Medulla oblongata (tissue), 1 donor: ENCODE measurements around the gene HAVCR2.

ENCODE experiments used
- DNase-seq: peaks from one replicate; pipeline ENCODE4 v3.0.0-alpha.2; 2015; ENCODE audit errors: extremely low spot score

Gene HAVCR2

DNA sequence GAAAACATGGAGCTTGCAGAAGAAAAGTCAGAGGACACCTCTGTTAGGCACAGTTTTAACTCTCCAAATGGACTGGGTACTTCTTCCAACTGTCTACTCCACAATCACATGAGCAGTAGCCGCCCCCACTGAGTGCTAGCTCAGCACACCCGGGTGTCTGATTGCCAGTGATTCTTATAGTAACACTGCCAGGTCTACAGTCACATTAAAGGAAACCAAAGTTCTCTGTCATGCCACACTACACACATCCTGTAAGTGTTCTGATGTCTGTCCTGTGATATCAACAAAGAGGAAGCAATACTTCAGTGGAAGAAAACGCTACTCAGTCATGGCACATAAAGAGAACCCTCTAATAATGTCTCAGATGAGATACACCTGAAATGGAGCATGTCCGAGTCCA is at the start of gene HAVCR2:
Gene HAVCR2 (minus strand): TSS at position 69 of the 400 bp plus-strand sequence. CDS start 61 bp downstream, at position 8.
- DNase-seq: peak; percentile 87

DNA sequence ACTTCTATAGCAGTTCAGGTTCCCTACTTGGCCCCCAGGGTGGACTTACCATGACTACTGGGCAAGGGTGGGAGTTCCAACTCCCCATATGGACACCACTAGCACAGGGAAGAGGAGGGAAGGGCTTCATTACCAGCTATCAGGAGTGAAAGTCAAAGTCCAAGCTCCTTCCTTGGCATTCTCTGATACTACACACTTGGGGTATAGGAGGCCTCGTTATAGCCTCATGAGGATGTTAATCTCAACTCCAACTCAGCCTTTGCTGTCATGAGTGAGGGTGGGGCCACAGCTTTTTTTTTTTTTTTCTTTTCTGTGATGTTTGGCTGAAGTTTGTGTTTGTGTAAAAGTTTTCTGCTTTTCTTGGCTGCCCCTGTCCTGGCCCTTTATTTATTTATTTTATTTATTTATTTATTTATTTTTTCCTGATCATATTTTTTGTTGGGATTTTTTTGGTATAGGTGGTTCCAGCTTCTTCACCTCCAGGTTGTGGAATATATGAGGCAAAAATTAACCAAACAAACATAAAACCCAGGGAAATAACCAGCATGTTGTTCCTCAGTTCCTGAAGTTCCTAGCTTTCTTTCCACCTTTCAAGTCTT is 48.5 kb upstream of the HAVCR2 start:
- no peak for DNase-seq

DNA sequence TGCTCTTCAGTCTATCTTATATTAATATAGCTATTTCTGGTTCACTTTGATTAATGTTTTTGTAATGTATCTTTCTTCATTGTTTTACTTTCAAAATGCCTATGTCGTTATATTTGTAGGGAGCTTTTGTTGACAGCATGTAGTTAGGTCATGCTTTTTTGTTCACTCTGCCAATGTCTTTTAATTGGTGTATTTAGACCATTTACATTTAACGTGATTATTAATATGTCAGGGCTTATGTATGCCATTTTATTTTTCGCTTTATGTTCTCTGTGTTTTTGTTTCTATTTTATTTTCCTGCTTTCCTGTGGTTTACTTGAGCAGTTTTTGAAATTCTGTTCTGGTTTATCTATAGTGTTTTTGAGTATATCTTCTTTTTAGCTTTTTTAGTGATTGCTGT is 46.5 kb upstream of the HAVCR2 start:
- no peak for DNase-seq

DNA sequence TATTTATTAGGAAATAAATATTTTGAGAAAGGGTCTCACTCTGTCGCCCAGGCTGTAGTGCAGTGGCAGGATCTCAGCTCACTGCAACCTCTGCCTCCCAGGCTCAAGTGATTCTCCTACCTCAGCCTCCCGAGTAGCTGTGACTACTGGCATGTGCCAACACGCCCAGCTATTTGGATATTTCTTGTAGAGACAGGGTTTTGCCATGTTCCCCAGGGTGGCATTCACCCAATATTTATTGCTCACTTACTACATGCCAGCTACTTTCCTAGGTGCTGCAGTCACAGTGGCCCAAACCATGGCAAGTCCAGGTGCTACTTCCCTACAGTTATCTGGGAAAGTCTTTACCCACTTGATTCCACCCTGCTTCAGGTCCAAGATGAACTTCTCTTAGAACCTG is 42.2 kb upstream of the HAVCR2 start:
- DNase-seq: no peak

DNA sequence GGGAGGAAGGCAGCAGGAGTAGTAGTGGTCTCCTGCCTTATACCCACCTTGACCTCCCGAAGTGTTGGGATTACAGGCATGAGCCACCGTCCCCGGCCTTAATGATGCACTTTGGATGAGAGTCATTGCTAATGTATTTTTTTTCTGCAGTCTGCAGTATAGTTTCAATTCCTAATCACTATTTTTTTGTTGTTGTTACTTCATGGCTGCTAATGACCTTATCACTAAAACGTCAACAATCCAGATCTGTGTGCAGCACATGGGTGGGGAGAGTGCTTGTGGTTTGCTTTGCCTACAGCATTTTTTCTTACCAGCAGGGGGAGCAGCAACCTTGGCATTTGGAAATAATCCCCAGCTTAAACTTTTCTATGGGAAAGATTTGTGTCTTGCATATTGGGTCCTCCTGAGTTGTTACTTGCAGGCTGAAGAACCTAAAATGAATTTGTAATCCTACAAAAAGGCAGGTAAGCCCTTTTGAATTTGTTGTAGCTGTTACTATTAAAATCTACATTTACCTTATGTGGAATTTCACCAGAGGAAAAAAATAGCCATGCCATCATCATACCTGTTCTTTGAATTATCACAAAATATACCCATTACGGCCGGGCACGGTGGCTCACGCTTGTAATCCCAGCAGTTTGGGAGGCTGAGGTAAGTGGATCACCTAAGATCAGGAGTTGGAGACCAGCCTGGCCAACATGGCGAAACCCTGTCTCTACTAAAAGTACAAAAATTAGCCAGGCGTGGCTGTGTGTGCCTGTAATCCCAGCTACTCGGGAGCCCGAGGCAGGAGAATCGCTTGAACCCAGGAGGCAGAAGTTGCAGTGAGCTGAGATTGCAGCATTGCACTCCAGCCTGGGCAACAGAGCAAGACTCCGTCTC is 40.1 kb upstream of the HAVCR2 start:
- peak; percentile 84 for DNase-seq

DNA sequence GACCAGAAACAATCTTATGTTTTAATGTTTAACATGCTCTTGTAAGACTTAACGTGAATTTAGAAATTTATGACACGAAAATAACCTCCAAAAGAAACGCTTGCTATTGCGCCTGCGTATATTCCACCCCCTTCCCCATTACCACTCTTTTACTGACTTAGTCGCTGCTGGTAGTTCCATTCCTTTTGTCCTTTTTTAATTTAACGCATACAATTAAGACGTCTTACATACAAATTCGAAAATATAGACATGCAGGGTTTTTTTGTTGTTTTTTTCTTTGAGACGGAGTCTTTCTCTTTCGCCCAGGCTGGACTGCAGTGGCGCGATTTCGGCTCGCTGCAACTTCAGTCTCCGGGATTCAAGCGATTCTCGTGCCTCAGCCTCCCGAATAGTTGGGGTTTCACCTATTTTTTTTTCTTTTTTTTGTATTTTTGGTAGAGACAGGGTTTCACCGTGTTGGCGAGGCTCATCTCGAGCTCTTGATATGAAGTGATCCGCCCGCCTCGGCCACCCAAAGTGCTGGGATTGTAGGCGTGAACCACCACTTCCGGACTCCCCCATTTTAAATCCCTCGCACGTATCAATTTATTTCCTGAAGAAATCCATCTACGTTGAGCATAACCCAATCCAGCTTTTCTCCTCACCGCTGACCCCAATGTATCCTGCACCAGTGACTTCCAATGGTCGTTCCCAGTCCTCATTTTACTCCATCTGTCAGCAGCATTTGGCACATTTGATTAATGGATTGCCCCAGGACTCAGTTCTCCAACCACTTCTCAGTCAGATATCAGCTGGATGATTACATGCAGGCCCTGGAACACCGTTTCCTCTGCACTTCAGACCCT is 34.5 kb upstream of the HAVCR2 start:
- DNase-seq: no peak

DNA sequence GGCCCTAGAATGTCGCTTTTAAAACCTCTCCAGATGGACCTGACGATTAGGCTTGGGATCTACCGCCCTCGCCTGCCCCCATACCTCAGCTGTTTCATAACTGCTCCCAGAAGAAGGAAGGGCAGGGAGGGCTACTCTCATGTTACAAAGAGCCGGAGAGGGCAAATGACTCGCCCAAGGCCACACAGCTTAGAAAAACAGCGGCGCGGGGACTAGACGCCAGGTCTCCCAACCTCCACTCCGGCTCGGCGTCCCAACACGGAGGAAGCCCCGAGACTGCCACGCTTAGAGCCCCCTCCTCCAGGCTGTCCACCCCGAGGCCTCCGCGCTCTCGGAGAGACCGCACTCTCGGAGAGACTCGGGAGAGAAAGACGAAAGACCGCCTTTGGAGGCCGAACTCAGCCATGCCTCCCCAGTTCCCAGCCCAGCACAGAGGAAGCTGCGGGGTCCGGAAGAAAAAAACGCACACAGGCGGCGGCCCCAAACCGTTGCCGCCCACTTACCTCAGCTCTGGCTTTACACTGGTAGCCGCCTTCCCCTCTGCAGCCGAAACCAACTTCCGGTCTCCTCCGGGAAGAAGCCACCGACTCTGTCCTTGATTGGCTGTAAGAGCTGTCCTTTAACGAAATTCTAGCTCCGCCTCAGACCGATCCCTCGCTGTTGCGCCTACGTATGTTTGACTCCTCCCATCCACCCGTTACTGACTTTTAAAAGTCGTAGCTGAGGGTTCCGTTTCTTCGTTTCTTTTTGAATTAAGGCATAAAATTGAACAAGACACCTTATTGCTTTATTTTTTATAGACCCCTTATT is 33.7 kb upstream of the HAVCR2 start, which contains the start of gene MED7:
Gene MED7 (minus strand): TSS at position 549 of the 810 bp plus-strand sequence. CDS start 3,434 bp downstream, outside the sequence.
- DNase-seq: peak; percentile 99

DNA sequence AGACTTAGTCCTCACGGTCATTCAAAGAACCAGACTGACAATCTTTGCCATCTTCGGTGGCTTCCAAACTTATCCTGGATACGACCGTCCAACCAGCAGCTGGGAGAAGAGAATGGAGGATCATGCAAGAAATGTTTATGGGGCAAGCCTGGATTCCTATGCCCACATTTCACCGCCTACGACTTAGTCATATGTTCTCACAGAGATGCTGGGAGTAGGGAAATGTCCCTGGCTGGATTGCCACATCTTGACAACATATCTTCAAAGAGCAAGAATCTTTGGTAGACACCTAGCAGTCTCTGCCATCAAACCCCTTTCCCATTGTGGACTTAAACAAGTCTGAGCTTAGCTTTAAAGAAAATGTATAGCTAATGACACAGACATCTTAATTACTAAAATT is 28.8 kb upstream of the HAVCR2 start:
- no peak for DNase-seq

DNA sequence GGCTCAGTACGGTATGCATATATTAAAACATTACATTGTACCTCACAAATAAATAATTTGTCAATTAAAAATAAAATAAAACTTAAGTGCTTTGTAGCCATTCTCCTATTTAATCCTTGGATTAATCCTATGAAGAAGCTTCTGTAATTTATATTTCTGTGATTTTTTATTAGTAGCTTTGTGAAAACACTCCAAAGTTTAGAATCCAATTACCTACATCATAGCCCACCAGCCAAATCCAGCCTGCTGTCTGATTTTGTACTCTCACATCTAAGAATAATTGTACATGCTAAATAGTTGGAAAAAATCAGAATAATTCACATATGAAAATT is 23.4 kb upstream of the HAVCR2 start:
- DNase-seq: no peak

DNA sequence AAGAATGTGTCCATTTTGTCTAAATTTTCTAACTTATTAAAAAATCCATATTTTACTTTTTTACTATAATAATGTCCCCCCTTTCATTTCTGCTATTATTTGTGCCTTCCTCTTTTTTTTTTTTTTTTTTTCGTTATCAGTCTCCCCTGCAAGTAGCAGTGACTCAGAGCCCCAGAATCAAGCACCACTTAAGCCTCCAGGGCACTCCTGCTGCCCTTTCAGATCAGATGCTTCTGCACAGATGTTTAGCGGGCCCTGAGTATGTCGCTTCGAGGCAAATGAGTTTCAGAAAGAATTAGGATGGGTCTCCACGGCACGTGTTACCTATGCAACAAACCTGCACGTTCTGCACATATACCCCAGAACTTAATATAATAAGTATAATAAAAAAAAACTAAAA is 22.1 kb upstream of the HAVCR2 start:
- DNase-seq: no peak

DNA sequence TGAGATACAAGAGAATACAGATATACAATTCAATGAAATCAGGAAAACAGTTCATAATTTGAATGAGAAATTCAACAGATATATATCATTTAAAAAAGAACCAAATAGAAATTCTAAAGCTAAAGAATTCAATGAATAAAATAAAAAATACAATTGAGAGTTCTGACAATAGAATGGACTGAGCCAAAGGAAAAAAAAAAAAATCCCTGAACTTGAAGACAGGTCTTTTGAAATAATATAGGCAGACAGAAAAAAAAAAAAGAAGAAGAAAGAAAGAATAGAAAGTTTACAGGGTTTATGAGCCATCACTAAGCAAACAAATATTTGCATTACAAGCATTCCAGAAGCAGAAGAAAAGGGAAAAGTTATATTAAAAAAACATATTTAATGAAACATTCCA is 12.9 kb upstream of the HAVCR2 start:
- DNase-seq: no peak

DNA sequence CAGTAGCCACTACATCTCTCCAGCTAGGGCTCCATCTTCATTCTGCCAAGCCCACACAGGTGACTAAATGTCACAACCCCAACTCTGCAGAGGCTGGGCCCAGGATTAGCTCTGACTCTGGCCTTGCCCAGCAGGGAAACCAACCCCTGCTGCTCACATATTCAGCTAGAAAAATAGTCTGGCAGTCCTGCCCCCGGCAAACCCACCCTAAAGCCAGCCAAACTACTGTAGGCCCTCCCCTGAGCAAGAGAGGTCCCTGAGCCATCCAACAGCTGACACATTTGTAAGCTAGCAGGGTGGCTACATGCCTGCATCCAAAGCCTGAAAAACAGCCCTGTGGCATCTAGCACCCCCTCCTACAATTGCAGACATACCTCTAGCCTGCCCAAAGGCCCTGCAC is 11.3 kb upstream of the HAVCR2 start:
- no peak for DNase-seq

DNA sequence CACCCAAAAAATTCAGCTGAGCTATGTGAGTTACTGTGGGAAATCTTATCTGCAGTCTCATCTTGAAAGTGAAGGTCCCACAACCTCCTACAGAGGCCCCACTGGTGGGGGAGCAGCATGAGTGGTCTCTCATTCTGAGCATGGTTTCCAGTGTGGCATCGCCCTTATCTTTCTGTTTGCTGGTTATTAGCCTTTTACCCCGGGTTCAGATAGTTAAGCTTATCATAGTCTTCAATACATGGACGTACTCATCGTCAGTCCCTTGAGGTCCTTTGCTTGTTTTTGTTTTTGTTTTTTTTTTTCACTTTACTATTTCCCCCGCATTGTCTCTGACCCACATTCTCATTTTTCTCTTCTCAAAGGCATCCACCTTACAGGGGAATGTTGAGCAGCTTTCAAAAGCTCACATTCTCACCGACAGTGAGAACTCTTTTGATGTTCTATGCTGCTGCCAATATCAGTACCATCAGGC is 7.7 kb upstream of the HAVCR2 start:
- DNase-seq: no peak

DNA sequence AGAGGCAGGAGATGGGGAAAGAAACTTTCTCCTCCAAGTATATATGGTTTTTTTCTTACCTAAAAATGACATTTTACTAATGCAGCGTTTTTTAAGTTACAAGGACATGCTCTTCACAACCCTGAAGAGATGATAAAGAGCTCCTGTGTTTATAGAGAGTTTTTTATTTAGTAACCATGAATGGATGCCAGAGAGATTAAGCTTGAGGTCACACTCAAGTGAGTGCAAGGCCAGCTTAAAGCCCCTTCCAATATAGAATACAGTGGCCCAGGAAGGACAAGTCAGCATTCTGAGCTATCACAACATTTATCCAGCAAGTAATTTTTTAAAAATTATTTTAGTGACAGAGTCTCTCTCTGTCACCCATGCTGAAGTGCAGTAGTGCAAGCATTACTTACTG is 6.7 kb upstream of the HAVCR2 start:
- no peak for DNase-seq

DNA sequence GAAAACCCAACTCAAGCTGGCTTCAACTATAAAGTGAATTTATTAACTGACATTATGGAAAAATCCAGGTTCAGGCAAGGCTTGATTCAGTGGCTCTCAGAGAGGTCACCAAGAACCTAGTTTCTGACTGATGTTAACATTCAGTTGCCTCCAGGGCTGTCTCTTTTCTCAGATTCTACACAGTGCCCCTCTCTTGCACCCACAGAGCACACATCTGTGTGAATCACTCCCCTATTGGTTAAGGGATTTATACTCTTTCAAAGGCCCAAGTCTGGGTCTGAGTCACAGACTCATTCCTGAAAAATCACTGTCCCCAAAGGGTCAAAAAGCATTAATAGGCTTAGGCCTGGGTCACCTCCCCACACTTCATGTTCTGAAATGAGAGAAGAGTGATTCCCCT is 6.2 kb upstream of the HAVCR2 start:
- DNase-seq: no peak

DNA sequence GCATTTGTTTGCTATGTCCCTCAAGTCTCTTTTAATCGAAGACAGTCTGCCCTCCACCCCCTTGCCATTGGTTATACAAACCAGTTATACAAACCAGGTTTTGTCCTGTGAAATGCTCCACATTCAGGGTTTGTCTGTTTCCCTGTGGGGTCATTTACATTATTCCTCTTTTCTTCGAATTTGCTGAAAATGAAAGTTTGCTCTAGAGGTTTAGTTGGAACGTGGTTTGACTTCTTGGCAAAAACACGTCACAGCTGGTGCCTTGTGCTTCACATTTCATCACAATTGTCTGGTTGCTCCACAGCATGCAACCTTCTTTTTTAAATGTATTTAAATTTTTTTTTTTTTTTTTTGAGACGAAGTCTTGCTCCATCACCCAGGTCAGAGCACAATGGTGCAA is 4.2 kb upstream of the HAVCR2 start:
- DNase-seq: peak; percentile 38

DNA sequence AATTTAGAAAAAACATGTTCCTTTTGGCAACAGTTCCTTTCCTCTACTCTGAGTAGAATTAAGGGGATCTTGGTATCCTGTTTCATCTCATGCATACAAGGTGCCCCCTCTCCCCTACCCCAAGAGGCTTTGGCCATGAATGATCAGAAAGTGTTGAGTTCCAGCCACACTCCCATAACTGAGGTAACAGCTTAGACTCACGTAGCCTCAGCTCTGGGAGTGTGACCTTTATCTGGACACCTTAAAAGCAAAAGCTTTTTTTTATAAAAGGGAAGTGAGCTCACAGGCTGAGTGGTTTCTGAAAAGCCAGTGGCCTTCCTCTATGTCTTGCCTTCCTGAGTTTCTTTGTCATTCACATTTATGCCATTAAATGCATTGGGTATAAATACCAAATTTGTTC is 900 bp upstream of the HAVCR2 start:
- peak; percentile 58 for DNase-seq

DNA sequence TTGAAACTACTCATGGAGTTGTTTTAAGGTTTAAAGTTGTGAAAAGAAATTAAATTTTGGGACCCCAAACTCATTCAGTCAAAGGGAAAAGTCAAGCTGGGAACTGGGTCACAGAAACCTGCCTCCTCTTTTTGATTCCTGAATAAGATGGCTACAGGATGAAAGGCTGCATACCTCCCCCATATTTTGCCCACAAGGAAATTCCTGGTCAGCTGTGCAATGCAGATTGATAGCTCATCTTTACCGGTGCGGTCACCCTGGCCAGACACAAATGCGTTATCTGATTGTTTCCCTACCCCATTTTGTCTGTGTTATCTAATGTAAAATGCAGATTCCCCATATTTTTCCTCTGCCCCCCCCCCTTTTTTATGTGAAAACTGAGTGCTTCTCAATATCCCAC is 1.3 kb downstream of the HAVCR2 start:
- DNase-seq: no peak

DNA sequence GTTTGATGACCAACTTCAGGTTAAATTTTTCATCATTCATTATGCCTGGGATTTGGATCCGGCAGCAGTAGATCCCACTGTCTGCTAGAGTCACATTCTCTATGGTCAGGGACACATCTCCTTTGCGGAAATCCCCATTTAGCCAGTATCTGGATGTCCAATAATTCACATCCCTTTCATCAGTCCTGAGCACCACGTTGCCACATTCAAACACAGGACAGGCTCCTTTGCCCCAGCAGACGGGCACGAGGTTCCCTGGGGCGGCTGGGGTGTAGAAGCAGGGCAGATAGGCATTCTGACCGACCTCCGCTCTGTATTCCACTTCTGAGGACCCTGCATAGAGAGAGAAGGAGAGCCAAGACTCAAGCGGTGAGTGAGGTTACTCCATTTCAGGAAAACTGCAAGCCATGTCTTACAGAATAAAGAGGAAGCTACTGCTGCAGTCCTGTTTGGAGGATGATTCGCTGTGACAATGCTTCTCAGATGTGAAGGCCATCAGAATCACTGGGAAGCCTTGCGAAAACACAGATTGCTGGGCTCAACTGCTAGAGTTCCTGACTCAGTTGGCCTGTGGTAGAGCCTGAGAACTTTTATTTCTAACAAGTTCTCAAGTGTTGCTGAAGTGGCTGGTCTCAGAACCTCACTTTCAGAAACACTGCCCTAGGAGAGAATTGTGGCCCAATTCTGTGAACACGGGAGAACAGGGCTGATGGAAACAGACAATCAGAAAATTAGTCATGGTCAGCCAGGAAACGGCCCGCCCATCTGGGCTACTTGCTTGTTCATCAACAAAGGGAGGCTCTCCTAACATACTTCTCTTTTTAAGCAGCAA is 2.0 kb downstream of the HAVCR2 start:
- peak; percentile 42 for DNase-seq

DNA sequence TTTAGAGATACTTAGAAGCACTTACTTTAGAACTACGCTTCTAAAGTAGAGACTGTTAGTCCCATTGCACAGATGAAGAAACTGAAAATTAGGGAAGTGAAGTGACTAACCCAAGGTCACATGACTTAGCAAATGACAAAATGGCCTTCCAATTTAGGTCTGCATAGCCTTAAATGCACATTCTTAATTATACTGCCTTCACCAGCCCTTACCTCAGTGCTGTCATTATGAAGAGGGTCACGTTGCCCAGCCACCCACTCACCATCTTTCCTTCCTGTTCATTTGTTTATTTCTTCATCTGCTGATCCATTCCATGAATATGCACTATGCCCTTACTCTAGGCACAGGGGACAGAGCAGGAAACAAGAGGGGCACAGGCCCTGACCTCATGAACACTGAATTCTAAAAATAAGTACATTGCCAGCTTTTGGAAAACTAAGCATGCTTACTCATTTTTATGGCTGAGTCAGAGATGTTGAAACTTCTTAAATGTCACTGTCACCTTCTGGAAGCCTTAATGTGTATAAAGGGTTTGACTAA is 8.6 kb downstream of the HAVCR2 start:
- DNase-seq: no peak
